IgD-negative memory B cell (primary cell): ENCODE results near the gene ARID5B. TPM values are rescaled to one million over a fixed set of nuclear protein-coding genes. Genes with fewer than 3 reads are reported as not detected.

Experiments
- H3K27ac Mint-ChIP-seq, 3 donors: one replicate each; pipeline ENCODE4 v1.8.0; 2020 to 2022; ENCODE audit warnings: mild to moderate bottlenecking in 3 of 3, mixed read lengths in 3 of 3, moderate library complexity in 1 of 3
- H3K27me3 Mint-ChIP-seq: one replicate; pipeline ENCODE4 v1.8.0; 2021; ENCODE audit warnings: mixed read lengths
- H3K36me3 Mint-ChIP-seq: one replicate; pipeline ENCODE4 v1.8.0; 2020; ENCODE audit warnings: mild to moderate bottlenecking, mixed read lengths
- H3K4me1 Mint-ChIP-seq, 3 donors: one replicate each; pipeline ENCODE4 v1.8.0; 2020 to 2022; ENCODE audit warnings: mixed read lengths in 3 of 3, mild to moderate bottlenecking in 1 of 3
- H3K4me3 Mint-ChIP-seq, 4 donors: one replicate each; pipeline ENCODE4 v1.8.0; 2020 to 2022; ENCODE audit warnings: mild to moderate bottlenecking in 4 of 4, mixed read lengths in 4 of 4, moderate library complexity in 3 of 4
- H3K9me3 Mint-ChIP-seq, 3 donors: one replicate each; pipeline ENCODE4 v1.8.0; 2020 to 2021; ENCODE audit warnings: mixed read lengths in 3 of 3, mild to moderate bottlenecking in 1 of 3
- polyA plus RNA-seq: library from polyadenylated mRNA; unstranded; fragments of 300-500 nt; fragmentation: Illumina TruSeq; gene quantifications from one replicate; pipeline ENCODE4 v1.2.3, GENCODE V29; 2021

The ARID5B gene
- polyA plus RNA-seq, 1 donor from 2014 or later, result 154 TPM

GRCh38 chr10:62052276-62052675 is 150.8 kb downstream of the ARID5B start:
- Mint-ChIP-seq H3K9me3 (peaks cover 0 to 3% (median 1%) of the 10 kb centered on the region in 3 donors), H3K36me3 (peaks cover 23% of the 10 kb centered on the region)

GRCh38 chr10:62053860-62054259 is 152.4 kb downstream of the ARID5B start:
- H3K9me3 Mint-ChIP-seq, result peaks cover 0 to 3% (median 1%) of the 10 kb centered on the region in 3 donors
- peaks cover 29% of the 10 kb centered on the region for H3K36me3 Mint-ChIP-seq
- H3K27ac Mint-ChIP-seq, result peak overlapping the region; percentile 85 to 96 (median 95)
- H3K4me1 Mint-ChIP-seq, result peaks cover 70 to 87% (median 79%) of the 10 kb centered on the region in 3 donors
- peak overlapping the region; percentile 60 to 94 (median 87) for H3K4me3 Mint-ChIP-seq
- no peaks in the 10 kb centered on the region for H3K27me3 Mint-ChIP-seq

More at GRCh38 chr10:62052276-62052675, 150.8 kb downstream of the ARID5B start:
- H3K4me3 Mint-ChIP-seq, result peak overlapping the region in 3 of 4 donors; percentile 34 to 96 (median 87)
- H3K27ac Mint-ChIP-seq, result peak overlapping the region; percentile 81 to 96 (median 85)
- peaks cover 63 to 88% (median 78%) of the 10 kb centered on the region in 3 donors for H3K4me1 Mint-ChIP-seq
- no peaks in the 10 kb centered on the region for H3K27me3 Mint-ChIP-seq

GRCh38 chr10:62054408-62054807 is 152.9 kb downstream of the ARID5B start:
- Mint-ChIP-seq H3K27me3 (no peaks in the 10 kb centered on the region), H3K4me3 (peak overlapping the region; percentile 60 to 94 (median 87)), H3K9me3 (peaks cover 0 to 3% (median 1%) of the 10 kb centered on the region in 3 donors), H3K36me3 (peaks cover 34% of the 10 kb centered on the region), H3K27ac (peak overlapping the region; percentile 85 to 96 (median 95)), H3K4me1 (peaks cover 74 to 87% (median 81%) of the 10 kb centered on the region in 3 donors)

GRCh38 chr10:62054830-62055229 is 153.3 kb downstream of the ARID5B start:
- peaks cover 74 to 88% (median 81%) of the 10 kb centered on the region in 3 donors for H3K4me1 Mint-ChIP-seq
- peaks cover 35% of the 10 kb centered on the region for H3K36me3 Mint-ChIP-seq
- peak overlapping the region; percentile 60 to 94 (median 87) for H3K4me3 Mint-ChIP-seq
- no peaks in the 10 kb centered on the region for H3K27me3 Mint-ChIP-seq
- peak overlapping the region; percentile 85 to 96 (median 95) for H3K27ac Mint-ChIP-seq
- H3K9me3 Mint-ChIP-seq, result peaks cover 0 to 3% (median 1%) of the 10 kb centered on the region in 3 donors

GRCh38 chr10:62056219-62056618 is 154.7 kb downstream of the ARID5B start:
- H3K27ac Mint-ChIP-seq, result peak overlapping the region; percentile 85 to 96 (median 95)
- H3K9me3 Mint-ChIP-seq, result peaks cover 0 to 3% (median 1%) of the 10 kb centered on the region in 3 donors
- peaks cover 38% of the 10 kb centered on the region for H3K36me3 Mint-ChIP-seq
- no peaks in the 10 kb centered on the region for H3K27me3 Mint-ChIP-seq
- H3K4me3 Mint-ChIP-seq, result peak overlapping the region; percentile 65 to 94 (median 86)
- peaks cover 74 to 84% (median 81%) of the 10 kb centered on the region in 3 donors for H3K4me1 Mint-ChIP-seq

- Mint-ChIP-seq H3K9me3 (peaks cover 0 to 3% (median 1%) of the 10 kb centered on the region in 3 donors), H3K4me3 (peak overlapping the region in 2 of 4 donors; percentile 87 to 94), H3K36me3 (peaks cover 39% of the 10 kb centered on the region), H3K27me3 (no peaks in the 10 kb centered on the region), H3K27ac (peak overlapping the region in 2 of 3 donors; percentile 85 to 96), H3K4me1 (peaks cover 73 to 84% (median 83%) of the 10 kb centered on the region in 3 donors)
Observed at GRCh38 chr10:62056698-62057097, 155.2 kb downstream of the ARID5B start.

- Mint-ChIP-seq H3K27ac (peak overlapping the region in 2 of 3 donors; percentile 78 to 85), H3K4me1 (peaks cover 75 to 89% (median 84%) of the 10 kb centered on the region in 3 donors), H3K9me3 (peaks cover 0 to 3% (median under 1%) of the 10 kb centered on the region in 3 donors), H3K4me3 (peak overlapping the region in 1 of 4 donors; percentile 41), H3K27me3 (no peaks in the 10 kb centered on the region), H3K36me3 (peaks cover 39% of the 10 kb centered on the region)
Observed at GRCh38 chr10:62057359-62057758, 155.9 kb downstream of the ARID5B start.

- Mint-ChIP-seq H3K36me3 (peaks cover 40% of the 10 kb centered on the region), H3K27ac (peak overlapping the region in 2 of 3 donors; percentile 78 to 85), H3K4me3 (peak overlapping the region in 2 of 4 donors; percentile 37 to 41), H3K4me1 (peaks cover 70 to 91% (median 81%) of the 10 kb centered on the region in 3 donors), H3K27me3 (no peaks in the 10 kb centered on the region), H3K9me3 (no peaks in the 10 kb centered on the region)
Observed at GRCh38 chr10:62057850-62058249, 156.4 kb downstream of the ARID5B start.

- Mint-ChIP-seq H3K4me1 (peaks cover 64 to 87% (median 77%) of the 10 kb centered on the region in 3 donors), H3K27me3 (no peaks in the 10 kb centered on the region), H3K4me3 (peak overlapping the region in 3 of 4 donors; percentile 42 to 77 (median 63)), H3K36me3 (peaks cover 41% of the 10 kb centered on the region), H3K9me3 (no peaks in the 10 kb centered on the region), H3K27ac (peak overlapping the region; percentile 54 to 73 (median 60))
Observed at GRCh38 chr10:62058476-62058875, 157.0 kb downstream of the ARID5B start.

GRCh38 chr10:62058896-62059216 is 157.4 kb downstream of the ARID5B start:
- H3K4me1 Mint-ChIP-seq, result peaks cover 60 to 83% (median 73%) of the 10 kb centered on the region in 3 donors
- peak overlapping the region in 2 of 4 donors; percentile 42 to 63 for H3K4me3 Mint-ChIP-seq
- H3K9me3 Mint-ChIP-seq, result no peaks in the 10 kb centered on the region
- H3K27me3 Mint-ChIP-seq, result no peaks in the 10 kb centered on the region
- H3K36me3 Mint-ChIP-seq, result peaks cover 40% of the 10 kb centered on the region
- peak overlapping the region; percentile 54 to 76 (median 60) for H3K27ac Mint-ChIP-seq

GRCh38 chr10:62059217-62059920 is 157.9 kb downstream of the ARID5B start:
- Mint-ChIP-seq H3K27ac (peak overlapping the region; percentile 45 to 76 (median 63)), H3K27me3 (no peaks in the 10 kb centered on the region), H3K4me3 (peak overlapping the region in 2 of 4 donors; percentile 42 to 63), H3K36me3 (peaks cover 37% of the 10 kb centered on the region), H3K4me1 (peaks cover 55 to 78% (median 68%) of the 10 kb centered on the region in 3 donors), H3K9me3 (no peaks in the 10 kb centered on the region)

GRCh38 chr10:62062028-62062427 is 160.5 kb downstream of the ARID5B start:
- Mint-ChIP-seq H3K36me3 (peaks cover 31% of the 10 kb centered on the region), H3K4me3 (peak overlapping the region in 1 of 4 donors; percentile 18), H3K4me1 (peaks cover 32 to 51% (median 47%) of the 10 kb centered on the region in 3 donors), H3K27ac (peak overlapping the region in 2 of 3 donors; percentile 40 to 80), H3K27me3 (no peaks in the 10 kb centered on the region), H3K9me3 (no peaks in the 10 kb centered on the region)

GRCh38 chr10:62062752-62063512 is 161.4 kb downstream of the ARID5B start:
- Mint-ChIP-seq H3K27me3 (no peaks in the 10 kb centered on the region), H3K36me3 (peaks cover 30% of the 10 kb centered on the region), H3K9me3 (no peaks in the 10 kb centered on the region), H3K4me3 (no peak overlapping the region), H3K27ac (peak overlapping the region; percentile 11 to 89 (median 40)), H3K4me1 (peaks cover 23 to 42% (median 38%) of the 10 kb centered on the region in 3 donors)

GRCh38 chr10:62063795-62064472 is 162.4 kb downstream of the ARID5B start:
- H3K27me3 Mint-ChIP-seq, result no peaks in the 10 kb centered on the region
- H3K27ac Mint-ChIP-seq, result peak overlapping the region in 2 of 3 donors; percentile 60 to 89
- H3K4me1 Mint-ChIP-seq, result peaks cover 16 to 35% (median 30%) of the 10 kb centered on the region in 3 donors
- H3K9me3 Mint-ChIP-seq, result no peaks in the 10 kb centered on the region
- H3K36me3 Mint-ChIP-seq, result peaks cover 24% of the 10 kb centered on the region
- H3K4me3 Mint-ChIP-seq, result no peak overlapping the region
